Measurements from ENCODE around the gene C22orf23. TPM values are rescaled to one million over a fixed set of nuclear protein-coding genes. Genes with fewer than 3 reads are reported as not detected.

Gene C22orf23
- total RNA-seq, 3 donors from 2014 or later: 0.64 TPM; not detected in 2

DNA sequence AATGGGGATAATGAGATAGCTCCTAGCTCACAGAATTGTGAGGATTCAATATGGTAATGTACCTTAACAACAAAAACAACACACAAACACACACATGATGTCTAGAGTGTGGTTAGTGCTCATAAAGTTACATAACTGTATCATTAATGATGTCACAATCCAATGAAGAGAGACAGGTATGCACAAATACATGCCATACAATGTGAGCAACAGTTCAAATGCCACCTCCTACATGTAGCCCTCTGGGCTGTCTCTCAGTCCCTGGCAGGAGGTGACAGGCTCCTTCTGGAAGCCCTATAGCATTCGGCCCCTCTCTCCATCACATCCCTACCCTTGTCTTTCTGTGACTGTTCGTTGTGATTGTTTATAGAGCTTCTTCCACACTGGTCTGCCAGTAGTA lies 55.6 kb downstream of the C22orf23 start:
- H3K4me3 ChIP-seq: no peak overlapping the region
- H3K9me3 ChIP-seq: no peaks in the 10 kb centered on the region
- peaks cover 0 to 40% of the 10 kb centered on the region in 2 donors for H3K4me1 ChIP-seq
- intact Hi-C loops (cut with DNase I; ENCODE audit: low total_unique reads): no loop called here
- no peak for DNase-seq (ENCODE audit: low spot score in 2 of 2)
- no peaks in the 10 kb centered on the region for H3K27me3 ChIP-seq
- H3K36me3 ChIP-seq: no peaks in the 10 kb centered on the region
- TF ChIP-seq POLR2A (IDR thresholded peaks at IDR 0.05): no peak
- no peak for TF ChIP-seq POLR2AphosphoS5 (IDR thresholded peaks at IDR 0.05)
- TF ChIP-seq, protein P1, sequence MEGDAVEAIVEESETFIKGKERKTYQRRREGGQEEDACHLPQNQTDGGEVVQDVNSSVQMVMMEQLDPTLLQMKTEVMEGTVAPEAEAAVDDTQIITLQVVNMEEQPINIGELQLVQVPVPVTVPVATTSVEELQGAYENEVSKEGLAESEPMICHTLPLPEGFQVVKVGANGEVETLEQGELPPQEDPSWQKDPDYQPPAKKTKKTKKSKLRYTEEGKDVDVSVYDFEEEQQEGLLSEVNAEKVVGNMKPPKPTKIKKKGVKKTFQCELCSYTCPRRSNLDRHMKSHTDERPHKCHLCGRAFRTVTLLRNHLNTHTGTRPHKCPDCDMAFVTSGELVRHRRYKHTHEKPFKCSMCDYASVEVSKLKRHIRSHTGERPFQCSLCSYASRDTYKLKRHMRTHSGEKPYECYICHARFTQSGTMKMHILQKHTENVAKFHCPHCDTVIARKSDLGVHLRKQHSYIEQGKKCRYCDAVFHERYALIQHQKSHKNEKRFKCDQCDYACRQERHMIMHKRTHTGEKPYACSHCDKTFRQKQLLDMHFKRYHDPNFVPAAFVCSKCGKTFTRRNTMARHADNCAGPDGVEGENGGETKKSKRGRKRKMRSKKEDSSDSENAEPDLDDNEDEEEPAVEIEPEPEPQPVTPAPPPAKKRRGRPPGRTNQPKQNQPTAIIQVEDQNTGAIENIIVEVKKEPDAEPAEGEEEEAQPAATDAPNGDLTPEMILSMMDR (IDR thresholded peaks at IDR 0.05): no peak
- peak overlapping the region; percentile 90 to 93 for H3K27ac ChIP-seq

DNA sequence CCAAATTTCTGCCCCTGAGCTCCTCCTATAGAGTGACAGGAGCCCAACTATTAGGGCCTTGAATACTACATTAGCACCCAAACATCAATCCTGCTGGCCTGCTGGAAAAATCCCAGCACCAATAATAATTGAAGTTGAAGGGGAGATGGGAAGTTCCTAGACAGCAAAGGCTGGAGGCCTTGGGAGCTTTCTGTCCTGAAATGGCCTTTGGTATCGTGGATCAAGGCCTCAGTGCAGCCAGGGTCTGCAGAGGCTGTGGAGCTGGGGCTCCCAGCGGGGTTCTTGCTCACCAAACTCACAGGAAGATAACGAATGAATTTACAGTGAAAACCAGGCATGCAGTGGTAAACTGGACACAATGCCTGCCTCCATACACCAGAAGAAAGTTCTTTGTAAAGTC lies 56.5 kb downstream of the C22orf23 start:
- H3K4me3 ChIP-seq: no peak overlapping the region
- DNase-seq (ENCODE audit: low spot score in 2 of 2): no peak
- no peaks in the 10 kb centered on the region for H3K27me3 ChIP-seq
- peaks cover 0 to 48% of the 10 kb centered on the region in 2 donors for H3K4me1 ChIP-seq
- no peaks in the 10 kb centered on the region for H3K36me3 ChIP-seq
- intact Hi-C loops (cut with DNase I; ENCODE audit: low total_unique reads): no loop called here
- TF ChIP-seq, protein P1 (IDR thresholded peaks at IDR 0.05): no peak
- no peak for TF ChIP-seq POLR2A (IDR thresholded peaks at IDR 0.05)
- no peaks in the 10 kb centered on the region for H3K9me3 ChIP-seq
- H3K27ac ChIP-seq: peak overlapping the region; percentile 91 to 93

DNA sequence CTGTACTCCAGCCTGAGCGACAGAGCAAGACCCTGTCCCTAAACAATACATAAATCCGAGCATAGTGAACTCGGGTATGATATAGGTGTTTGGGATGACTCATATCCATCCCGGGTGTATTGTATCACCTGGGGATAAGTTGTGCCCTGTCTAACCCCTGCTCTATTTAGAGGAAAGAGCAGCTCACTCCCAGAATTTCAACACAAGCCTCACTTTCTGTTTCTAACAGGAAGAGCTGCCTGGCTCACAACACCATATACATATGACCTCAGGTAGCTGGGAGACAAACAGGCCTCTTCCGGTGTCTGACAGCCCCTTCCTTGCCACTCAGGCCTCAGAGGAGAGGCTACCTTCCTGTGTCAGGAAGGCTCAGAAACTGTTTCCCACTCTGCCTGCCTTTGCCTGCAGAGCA lies 57.2 kb downstream of the C22orf23 start:
- TF ChIP-seq, protein P1 (IDR thresholded peaks at IDR 0.05): no peak
- peak in 1 of 3 donors; percentile 19 for TF ChIP-seq POLR2AphosphoS5 (IDR thresholded peaks at IDR 0.05)
- TF ChIP-seq POLR2A (IDR thresholded peaks at IDR 0.05): no peak
- Histone ChIP-seq H3K27me3 (no peaks in the 10 kb centered on the region), H3K4me3 (no peak overlapping the region), H3K4me1 (peaks cover 0 to 48% of the 10 kb centered on the region in 2 donors), H3K36me3 (no peaks in the 10 kb centered on the region), H3K27ac (peak overlapping the region; percentile 91 to 93), H3K9me3 (no peaks in the 10 kb centered on the region)
- peak in 1 of 2 donors; percentile 48 for DNase-seq (ENCODE audit: low spot score in 2 of 2)
- intact Hi-C loops (cut with DNase I; ENCODE audit: low total_unique reads): no loop called here

DNA sequence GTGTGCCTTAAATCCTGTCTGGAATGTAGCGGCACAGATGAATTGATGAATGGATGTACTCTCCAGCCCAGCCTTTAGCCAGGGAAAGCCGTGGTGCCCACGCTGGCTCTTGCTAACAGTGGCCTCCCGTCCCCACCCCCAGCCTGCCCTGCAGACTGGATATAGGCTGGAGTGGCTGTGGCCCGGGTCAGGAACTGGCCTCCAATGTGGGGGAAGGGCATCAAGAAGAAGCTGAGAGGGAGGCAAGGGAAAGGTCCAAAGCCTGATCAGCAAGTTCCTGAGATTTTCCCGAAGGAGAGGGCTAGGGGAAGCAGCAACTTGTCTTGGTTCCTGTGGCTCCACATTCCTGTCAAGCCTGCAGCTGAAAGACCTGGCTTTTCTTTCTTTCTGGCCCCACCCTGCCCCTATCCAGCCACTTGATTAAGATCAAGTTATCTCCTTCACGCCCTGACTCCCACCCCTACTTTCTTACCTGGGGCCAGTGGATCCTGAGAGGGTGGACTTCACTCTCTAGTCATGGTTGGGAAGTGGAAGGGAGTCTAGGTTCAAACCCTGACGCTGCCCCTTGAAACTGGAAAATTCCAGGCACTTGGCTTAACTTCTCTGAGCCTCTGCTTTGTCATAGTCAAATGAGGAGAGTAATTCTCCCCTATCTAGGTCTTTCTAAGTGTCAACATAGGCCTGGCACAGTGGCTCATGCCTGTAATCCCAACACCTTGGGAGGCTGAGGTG lies 58.3 kb downstream of the C22orf23 start:
- peaks cover 0 to 48% of the 10 kb centered on the region in 2 donors for H3K4me1 ChIP-seq
- TF ChIP-seq POLR2A (IDR thresholded peaks at IDR 0.05): no peak
- peak in 1 of 3 donors; percentile 46 for TF ChIP-seq POLR2AphosphoS5 (IDR thresholded peaks at IDR 0.05)

DNA sequence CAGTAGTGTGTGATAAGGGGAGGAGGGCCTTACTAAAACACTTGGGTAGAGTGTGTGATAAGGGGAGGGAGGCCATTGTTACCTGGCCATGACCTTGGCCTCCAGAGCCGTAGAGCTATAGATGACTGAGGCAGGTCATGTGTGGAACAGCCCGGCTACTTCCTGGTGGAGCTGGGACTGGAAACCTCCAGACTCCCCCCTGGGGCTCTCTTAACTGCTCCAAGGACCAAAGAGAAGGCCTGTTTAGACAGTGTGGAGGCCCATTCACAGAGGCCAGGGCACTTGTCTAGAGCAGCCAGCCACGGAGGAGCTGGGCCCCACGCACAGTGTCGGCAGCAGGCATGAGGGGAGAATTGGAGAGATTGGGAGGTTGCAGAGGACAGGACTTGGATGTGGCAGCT lies 59.8 kb downstream of the C22orf23 start:
- peak overlapping the region; percentile 77 to 93 for H3K27ac ChIP-seq
- H3K4me1 ChIP-seq: peaks cover 0 to 49% of the 10 kb centered on the region in 2 donors
- intact Hi-C loops (cut with DNase I; ENCODE audit: low total_unique reads): no loop called here
- peaks cover 4% of the 10 kb centered on the region for H3K36me3 ChIP-seq
- H3K9me3 ChIP-seq: no peaks in the 10 kb centered on the region
- no peak overlapping the region for H3K4me3 ChIP-seq
- no peak for DNase-seq (ENCODE audit: low spot score in 2 of 2)
- no peak for TF ChIP-seq POLR2AphosphoS5 (IDR thresholded peaks at IDR 0.05)
- TF ChIP-seq POLR2A (IDR thresholded peaks at IDR 0.05): no peak
- TF ChIP-seq, protein P1 (IDR thresholded peaks at IDR 0.05): no peak
- H3K27me3 ChIP-seq: no peaks in the 10 kb centered on the region

More for the DNA sequence above, 58.3 kb downstream of the C22orf23 start:
- Histone ChIP-seq H3K36me3 (no peaks in the 10 kb centered on the region), H3K4me3 (no peak overlapping the region), H3K27ac (peak overlapping the region; percentile 91 to 93), H3K27me3 (no peaks in the 10 kb centered on the region), H3K9me3 (no peaks in the 10 kb centered on the region)
- peak in 1 of 2 donors; percentile 65 for DNase-seq (ENCODE audit: low spot score in 2 of 2)
- intact Hi-C loops (cut with DNase I; ENCODE audit: low total_unique reads): no loop called here

Other genes starting within 250 kb of the C22orf23 start
- gene GCAT, start 145.7 kb downstream of the C22orf23 start, total RNA-seq: 10 to 100 TPM; 17.3 to 23.7 (median 21.6) TPM
- gene GALR3, start 130.2 kb downstream of the C22orf23 start, total RNA-seq: under 1 TPM in 1 of 3 donors, not detected in 2; 0.44 TPM
- 10 to 100 TPM; 27.5 to 41.3 (median 34.9) TPM for gene ANKRD54, start 109.3 kb downstream of the C22orf23 start, total RNA-seq
- gene EIF3L, start 104.2 kb downstream of the C22orf23 start, total RNA-seq: 100 to 1,000 TPM; 471 to 569 (median 490) TPM
- 10 to 100 TPM in 2 of 3 donors, 1 to 10 TPM in 1; 8.6 to 25.6 (median 22.0) TPM for gene MICALL1, start 47.3 kb downstream of the C22orf23 start, total RNA-seq
- 10 to 100 TPM; 66.7 to 93.7 (median 82.4) TPM for gene POLR2F, start 98 bp upstream of the C22orf23 start, total RNA-seq
- 100 to 1,000 TPM in 1 of 3 donors, 10 to 100 TPM in 1, under 1 TPM in 1; 0.16 to 101 (median 24.9) TPM for gene SOX10, start 31.0 kb upstream of the C22orf23 start, total RNA-seq
- 10 to 100 TPM; 42.0 to 61.3 (median 49.9) TPM for gene PICK1, start 103.8 kb upstream of the C22orf23 start, total RNA-seq
- 1 to 10 TPM in 1 of 3 donors, under 1 TPM in 1, not detected in 1; 0.33 to 1.3 TPM for gene SLC16A8, start 130.6 kb upstream of the C22orf23 start, total RNA-seq
- gene BAIAP2L2, start 157.1 kb upstream of the C22orf23 start, total RNA-seq: 1 to 10 TPM in 2 of 3 donors, under 1 TPM in 1; 0.80 to 1.3 (median 1.0) TPM
- gene PLA2G6, start 228.2 kb upstream of the C22orf23 start, total RNA-seq: 10 to 100 TPM; 41.1 to 68.1 (median 59.3) TPM
- 100 to 1,000 TPM in 1 of 3 donors, 10 to 100 TPM in 2; 37.3 to 126 (median 85.5) TPM for gene MAFF, start 248.4 kb upstream of the C22orf23 start, total RNA-seq

Data from breast epithelium (tissue), 4 donors.